Stimulated activated CD4-positive, alpha-beta T cell treated with anti-CD3 and anti-CD28 coated beads, Interleukin-15, amount 100 ng/mL, for 1 hour (primary cell): ENCODE measurements around the gene GOLGA3.
"Not testable (repeated sequence)": the region's sequence is repeated elsewhere in the genome, so short reads cannot be mapped to it uniquely, and the experiment has no call there.

ENCODE experiments used
- DNase-seq, 2 donors: peaks; one replicate each; pipeline ENCODE4 v3.0.0-alpha.2; 2020; ENCODE audit warnings: low read depth in 1 of 2, low spot score in 1 of 2

GOLGA3 gene, protein sequence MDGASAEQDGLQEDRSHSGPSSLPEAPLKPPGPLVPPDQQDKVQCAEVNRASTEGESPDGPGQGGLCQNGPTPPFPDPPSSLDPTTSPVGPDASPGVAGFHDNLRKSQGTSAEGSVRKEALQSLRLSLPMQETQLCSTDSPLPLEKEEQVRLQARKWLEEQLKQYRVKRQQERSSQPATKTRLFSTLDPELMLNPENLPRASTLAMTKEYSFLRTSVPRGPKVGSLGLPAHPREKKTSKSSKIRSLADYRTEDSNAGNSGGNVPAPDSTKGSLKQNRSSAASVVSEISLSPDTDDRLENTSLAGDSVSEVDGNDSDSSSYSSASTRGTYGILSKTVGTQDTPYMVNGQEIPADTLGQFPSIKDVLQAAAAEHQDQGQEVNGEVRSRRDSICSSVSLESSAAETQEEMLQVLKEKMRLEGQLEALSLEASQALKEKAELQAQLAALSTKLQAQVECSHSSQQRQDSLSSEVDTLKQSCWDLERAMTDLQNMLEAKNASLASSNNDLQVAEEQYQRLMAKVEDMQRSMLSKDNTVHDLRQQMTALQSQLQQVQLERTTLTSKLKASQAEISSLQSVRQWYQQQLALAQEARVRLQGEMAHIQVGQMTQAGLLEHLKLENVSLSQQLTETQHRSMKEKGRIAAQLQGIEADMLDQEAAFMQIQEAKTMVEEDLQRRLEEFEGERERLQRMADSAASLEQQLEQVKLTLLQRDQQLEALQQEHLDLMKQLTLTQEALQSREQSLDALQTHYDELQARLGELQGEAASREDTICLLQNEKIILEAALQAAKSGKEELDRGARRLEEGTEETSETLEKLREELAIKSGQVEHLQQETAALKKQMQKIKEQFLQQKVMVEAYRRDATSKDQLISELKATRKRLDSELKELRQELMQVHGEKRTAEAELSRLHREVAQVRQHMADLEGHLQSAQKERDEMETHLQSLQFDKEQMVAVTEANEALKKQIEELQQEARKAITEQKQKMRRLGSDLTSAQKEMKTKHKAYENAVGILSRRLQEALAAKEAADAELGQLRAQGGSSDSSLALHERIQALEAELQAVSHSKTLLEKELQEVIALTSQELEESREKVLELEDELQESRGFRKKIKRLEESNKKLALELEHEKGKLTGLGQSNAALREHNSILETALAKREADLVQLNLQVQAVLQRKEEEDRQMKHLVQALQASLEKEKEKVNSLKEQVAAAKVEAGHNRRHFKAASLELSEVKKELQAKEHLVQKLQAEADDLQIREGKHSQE (N-terminal part only)

DNA sequence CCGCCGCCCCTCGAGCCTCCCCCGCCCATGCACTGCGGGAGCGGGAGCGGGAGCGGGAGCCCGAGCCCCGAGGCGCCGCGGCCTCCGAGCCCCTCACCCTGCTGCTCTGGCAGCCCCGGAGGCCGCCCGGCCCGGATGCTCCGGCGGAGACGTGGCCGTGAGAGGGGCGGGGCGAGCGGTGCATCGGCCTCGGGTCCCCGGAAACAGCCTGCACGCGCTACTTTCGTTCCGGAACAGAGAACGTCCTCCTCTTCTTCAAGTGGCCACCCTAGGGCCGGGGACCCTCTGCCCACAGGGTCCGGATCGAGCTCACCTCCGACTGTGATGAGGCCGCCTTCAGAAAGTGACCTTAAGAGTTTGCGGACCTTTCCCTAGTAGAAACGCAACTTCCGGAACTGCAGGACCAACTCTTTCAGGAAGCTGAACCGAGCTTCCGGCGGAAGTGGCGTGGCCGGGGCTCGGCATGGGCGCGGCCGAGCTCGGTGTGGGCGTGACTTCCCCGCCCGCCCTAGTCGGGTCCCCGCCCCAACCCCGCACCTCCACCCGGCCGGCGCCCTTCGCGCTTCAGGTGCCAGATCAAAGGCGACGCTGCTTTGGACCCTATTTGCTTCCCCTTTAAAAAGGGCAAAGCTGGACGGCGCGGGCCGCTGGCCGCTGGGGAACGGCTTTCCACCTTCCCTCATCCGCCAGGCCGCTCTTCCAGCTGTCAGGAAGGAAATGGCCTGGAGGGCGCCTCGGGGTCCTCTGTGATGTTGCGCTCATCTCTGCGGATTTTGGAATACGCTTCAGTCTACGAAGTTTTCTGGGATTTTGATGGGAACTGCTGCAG is at the start of gene GOLGA3:
GOLGA3 (minus strand) TSS at position 164 of the 829 bp plus-strand sequence. CDS start 6,741 bp downstream, outside the sequence.
- DNase-seq = peak; percentile 90 to 95

DNA sequence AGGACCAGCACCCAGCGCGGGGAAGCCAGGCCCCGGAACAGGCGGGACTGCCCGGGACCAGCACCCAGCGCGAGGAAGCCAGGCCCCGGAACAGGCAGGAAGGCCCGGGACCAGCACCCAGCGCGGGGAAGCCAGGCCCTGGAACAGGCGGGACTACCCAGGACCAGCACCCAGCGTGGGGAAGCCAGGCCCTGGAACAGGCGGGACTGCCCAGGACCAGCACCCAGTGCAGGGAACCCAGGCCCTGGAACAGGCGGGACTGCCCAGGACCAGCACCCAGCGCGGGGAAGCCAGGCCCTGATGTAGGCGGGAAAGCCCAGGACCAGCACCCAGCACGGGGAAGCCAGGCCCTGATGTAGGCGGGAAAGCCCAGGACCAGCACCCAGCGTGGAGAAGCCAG is 46.0 kb upstream of the GOLGA3 start:
- not testable (repeated sequence) for DNase-seq

- no peak for DNase-seq
Measured at GRCh38 chr12:132874175-132874574, 45.5 kb upstream of the GOLGA3 start.

DNA sequence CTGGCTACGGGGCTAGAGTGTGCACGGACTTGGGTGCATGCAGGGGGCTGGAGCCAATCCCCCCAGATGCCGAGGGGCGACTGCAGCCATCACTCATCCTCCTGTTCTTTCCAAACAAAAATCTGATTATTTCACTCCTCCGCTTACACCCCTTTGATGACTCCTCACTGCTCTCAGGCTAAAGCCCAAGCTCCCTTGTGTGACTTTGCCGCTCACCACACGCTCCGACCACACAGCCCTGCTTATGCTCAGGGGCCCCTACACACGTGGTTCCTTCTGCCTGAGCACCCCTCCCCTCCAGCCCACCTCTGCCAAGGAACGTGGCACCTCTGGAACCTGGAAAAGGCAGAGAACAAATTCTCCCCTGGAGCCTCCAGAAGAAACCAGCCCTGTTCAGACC is 45.1 kb upstream of the GOLGA3 start:
- DNase-seq = no peak

DNA sequence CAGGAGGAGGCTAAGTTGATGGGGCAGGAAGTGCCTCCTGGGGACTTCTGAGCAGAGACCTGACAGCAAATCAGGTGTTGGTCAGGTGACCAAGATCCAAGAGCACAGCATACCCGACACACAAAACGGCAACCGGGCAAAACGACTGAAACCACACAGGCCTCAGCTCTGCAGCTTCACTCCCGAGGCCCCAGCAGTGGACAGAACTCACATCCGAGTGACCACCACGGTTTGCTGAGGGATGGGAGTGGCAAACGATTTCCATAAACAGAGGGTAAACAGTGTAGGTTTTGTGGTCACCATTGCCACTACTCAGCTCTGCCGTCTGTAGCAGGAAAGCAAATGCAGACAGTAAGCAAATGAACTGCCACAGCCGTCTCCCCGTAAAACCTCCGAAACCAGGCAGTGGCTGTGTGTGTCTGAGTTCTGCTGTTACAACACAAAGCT is 44.3 kb upstream of the GOLGA3 start:
- no peak for DNase-seq

- DNase-seq = no peak
Measured at GRCh38 chr12:132872073-132872855, 43.6 kb upstream of the GOLGA3 start.

- no peak for DNase-seq
Measured at GRCh38 chr12:132869551-132869950, 40.9 kb upstream of the GOLGA3 start.

DNA sequence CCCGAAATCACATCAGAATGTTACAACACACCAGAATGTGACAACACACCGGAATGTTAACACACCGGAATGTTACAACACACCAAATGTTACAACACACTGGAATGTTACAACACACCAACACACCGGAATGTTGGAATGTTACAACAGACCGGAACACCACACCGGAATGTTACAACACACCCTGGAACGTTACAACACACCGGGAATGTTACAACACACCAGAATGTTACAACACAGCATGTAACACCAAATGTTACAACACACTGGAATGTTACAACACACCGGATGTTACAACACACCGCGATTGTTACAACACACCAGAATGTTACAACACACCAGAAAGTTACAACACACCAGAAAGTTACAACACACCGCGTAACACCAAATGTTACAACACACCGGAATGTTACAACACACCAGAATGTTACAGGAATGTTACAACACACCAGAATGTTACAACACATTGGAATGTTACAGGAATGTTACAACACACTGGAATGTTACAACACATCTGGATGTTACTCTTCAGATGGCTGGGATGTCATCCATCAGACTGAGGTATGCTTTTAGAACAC is 37.7 kb upstream of the GOLGA3 start:
- no peak for DNase-seq

GRCh38 chr12:132861558-132861957 is 32.9 kb upstream of the GOLGA3 start:
- DNase-seq = no peak

- no peak for DNase-seq
Measured at GRCh38 chr12:132858718-132859266, 30.1 kb upstream of the GOLGA3 start.

DNA sequence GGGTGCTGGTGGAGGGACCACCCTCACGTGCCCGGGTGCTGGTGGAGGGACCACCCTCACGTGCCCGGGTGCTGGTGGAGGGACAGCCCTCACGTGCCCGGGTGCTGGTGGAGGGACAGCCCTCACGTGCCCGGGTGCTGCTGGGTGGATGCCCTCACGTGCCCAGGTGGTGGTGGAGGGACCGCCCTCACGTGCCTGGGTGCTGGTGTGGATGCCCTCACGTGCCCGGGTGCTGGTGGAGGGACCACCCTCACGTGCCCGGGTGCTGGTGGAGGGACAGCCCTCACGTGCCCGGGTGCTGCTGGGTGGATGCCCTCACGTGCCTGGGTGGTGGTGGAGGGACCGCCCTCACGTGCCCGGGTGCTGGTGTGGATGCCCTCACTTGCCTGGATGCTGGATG is 28.4 kb upstream of the GOLGA3 start:
- DNase-seq = not testable (repeated sequence)

DNA sequence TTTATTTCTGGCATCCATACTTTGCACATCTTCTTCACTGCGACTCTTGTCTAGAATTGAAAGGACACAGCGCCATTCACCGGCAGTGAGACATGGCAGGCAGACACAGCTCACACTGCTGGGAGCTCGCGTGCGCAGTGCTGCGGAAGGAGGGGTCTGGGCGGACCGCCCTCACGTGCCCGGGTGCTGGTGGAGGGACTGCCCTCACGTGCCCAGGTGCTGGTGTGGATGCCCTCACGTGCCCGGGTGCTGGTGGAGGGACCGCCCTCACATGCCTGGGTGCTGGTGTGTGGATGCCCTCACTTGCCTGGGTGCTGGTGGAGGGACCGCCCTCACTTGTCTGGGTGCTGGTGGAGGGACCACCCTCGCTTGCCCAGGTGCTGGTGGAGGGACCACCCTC is 27.9 kb upstream of the GOLGA3 start:
- no peak for DNase-seq

DNA sequence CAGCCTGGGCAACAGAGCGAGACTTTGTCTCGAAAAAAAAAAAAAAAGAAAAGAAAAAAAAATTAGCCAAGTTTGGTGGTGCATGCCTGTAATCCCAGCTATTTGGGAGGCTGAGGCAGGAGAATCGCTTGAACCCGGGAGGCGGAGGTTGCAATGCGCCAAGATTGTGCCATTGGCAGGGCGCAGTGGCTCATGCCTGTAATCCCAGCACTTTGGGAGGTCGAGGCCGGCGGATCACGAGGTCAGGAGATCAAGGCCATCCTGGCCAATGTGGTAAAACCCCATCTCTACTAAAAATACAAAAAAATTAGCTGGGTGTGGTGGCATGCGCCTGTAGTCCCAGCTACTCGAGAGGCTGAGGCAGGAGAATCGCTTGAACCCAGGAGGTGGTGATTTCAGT is 26.5 kb upstream of the GOLGA3 start:
- not testable (repeated sequence) for DNase-seq

- no peak for DNase-seq
Measured at GRCh38 chr12:132853285-132854092, 24.8 kb upstream of the GOLGA3 start.

DNA sequence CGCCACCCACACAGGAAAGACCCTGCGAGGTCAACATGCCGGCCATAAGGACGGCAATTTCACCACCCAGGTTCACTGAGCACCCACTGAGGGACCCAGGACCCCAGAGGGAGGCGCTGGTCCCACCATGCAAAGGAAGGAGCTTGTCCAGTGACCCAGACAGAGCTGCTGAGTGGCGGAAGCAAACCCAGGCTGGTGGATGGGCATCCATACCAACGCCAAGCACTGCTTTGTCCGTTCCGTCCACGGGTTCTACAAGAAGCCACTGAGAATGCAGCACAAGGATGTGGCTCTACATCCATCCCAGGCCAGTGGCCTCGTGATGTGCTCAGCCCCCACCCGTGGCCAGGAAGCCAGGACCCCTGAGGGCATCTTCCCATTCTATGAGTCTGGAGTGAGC is 23.8 kb upstream of the GOLGA3 start:
- DNase-seq = no peak

- DNase-seq = no peak
Measured at GRCh38 chr12:132851465-132851864, 22.8 kb upstream of the GOLGA3 start.

DNA sequence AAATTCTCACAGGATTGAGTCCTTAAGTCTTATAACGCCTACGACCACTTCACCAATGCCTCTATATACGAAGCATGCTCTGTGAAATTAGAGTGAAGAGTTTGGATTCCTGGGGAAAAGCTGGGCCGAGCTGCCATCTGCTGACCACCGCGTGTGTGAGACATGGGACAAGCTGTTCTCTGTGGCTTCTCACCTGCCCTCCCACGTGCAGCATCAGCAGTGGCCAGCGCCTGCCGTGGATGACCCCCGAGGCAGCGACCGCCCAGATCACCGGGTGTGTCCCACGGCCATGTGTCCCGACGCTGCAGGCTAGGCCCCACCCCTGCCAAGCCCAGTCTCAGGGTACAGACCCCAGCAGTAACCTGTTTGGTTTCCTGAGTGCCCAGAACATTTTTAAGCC is 21.6 kb upstream of the GOLGA3 start:
- DNase-seq = no peak

GRCh38 chr12:132848521-132848920 is 19.9 kb upstream of the GOLGA3 start:
- DNase-seq = no peak
